ENCODE results near the gene HSP90AA1. TPM values are rescaled to one million over a fixed set of nuclear protein-coding genes. Genes with fewer than 3 reads are reported as not detected.
"Not testable (repeated sequence)": the region's sequence is repeated elsewhere in the genome, so short reads cannot be mapped to it uniquely, and the experiment has no call there.

The HSP90AA1 gene
- total and polyA plus RNA-seq, 9 donors, result 197 to 502 (median 299) TPM

GRCh38 chr14:102086709-102086971 lies 204 bp downstream of the HSP90AA1 start:
- 0 to 1% (median 0%) methylated on average over 8 to 32 of the region's 32 CpGs for WGBS, 3 donors

GRCh38 chr14:102085948-102086708 lies 716 bp downstream of the HSP90AA1 start:
- no peak for TF ChIP-seq EP300 (IDR thresholded peaks at IDR 0.05)
- no peak for TF ChIP-seq CTCF (IDR thresholded peaks at IDR 0.05)
- TF ChIP-seq POLR2A (IDR thresholded peaks at IDR 0.05), result no peak
- no peaks in the 10 kb centered on the region for H3K9me3 ChIP-seq
- H3K27ac ChIP-seq, result peak overlapping the region; percentile 100
- H3K36me3 ChIP-seq, result no peaks in the 10 kb centered on the region
- H3K27me3 ChIP-seq, result no peaks in the 10 kb centered on the region
- intact Hi-C loops (cut with DNase I), result loop anchor here in 2 of 4 donors (5.0 to 10.0 kb wide), 2 partner anchors 121 to 314 kb away; partner anchors contain the start of gene DYNC1H1 (in 1 of the 2)
- peak in 4 of 5 donors; percentile 43 to 71 (median 55) for DNase-seq
- H3K4me1 ChIP-seq (ENCODE audit: insufficient read depth), result peaks cover 13% of the 10 kb centered on the region
- WGBS, 3 donors, result 1 to 3% (median 2%) methylated on average over 33 to 49 of the region's 49 CpGs
- peak overlapping the region; percentile 96 for H3K4me3 ChIP-seq

More at GRCh38 chr14:102086709-102086971, 204 bp downstream of the HSP90AA1 start:
- TF ChIP-seq EP300 (IDR thresholded peaks at IDR 0.05) (no peak), POLR2A (IDR thresholded peaks at IDR 0.05) (no peak), CTCF (IDR thresholded peaks at IDR 0.05) (no peak)
- DNase-seq, result no peak
- H3K4me1 ChIP-seq (ENCODE audit: insufficient read depth), result peaks cover 13% of the 10 kb centered on the region
- intact Hi-C loops (cut with DNase I), result loop anchor here in 2 of 4 donors (5.0 to 10.0 kb wide), 2 partner anchors 122 to 314 kb away; partner anchors contain the start of gene DYNC1H1 (in 1 of the 2)
- H3K9me3 ChIP-seq, result no peaks in the 10 kb centered on the region
- no peaks in the 10 kb centered on the region for H3K27me3 ChIP-seq
- H3K27ac ChIP-seq, result peak overlapping the region; percentile 100
- peak overlapping the region; percentile 96 for H3K4me3 ChIP-seq
- H3K36me3 ChIP-seq, result no peaks in the 10 kb centered on the region

GRCh38 chr14:102085488-102085887 lies 1.4 kb downstream of the HSP90AA1 start:
- H3K36me3 ChIP-seq, result no peaks in the 10 kb centered on the region

GRCh38 chr14:102084931-102085330 lies 1.9 kb downstream of the HSP90AA1 start:
- no peaks in the 10 kb centered on the region for H3K36me3 ChIP-seq
- H3K27ac ChIP-seq, result no peak overlapping the region
- no peak for DNase-seq
- intact Hi-C loops (cut with DNase I), result loop anchor here in 2 of 4 donors (5.0 to 10.0 kb wide), 2 partner anchors 120 to 313 kb away; partner anchors contain the start of gene DYNC1H1 (in 1 of the 2)
- peaks cover 13% of the 10 kb centered on the region for H3K4me1 ChIP-seq (ENCODE audit: insufficient read depth)
- WGBS, 3 donors, result 76 to 87% (median 81%) methylated on average over 6 of the region's 6 CpGs
- no peak overlapping the region for H3K4me3 ChIP-seq
- TF ChIP-seq POLR2A (IDR thresholded peaks at IDR 0.05) (no peak), CTCF (IDR thresholded peaks at IDR 0.05) (no peak), EP300 (IDR thresholded peaks at IDR 0.05) (no peak)
- no peaks in the 10 kb centered on the region for H3K27me3 ChIP-seq
- no peaks in the 10 kb centered on the region for H3K9me3 ChIP-seq

More at GRCh38 chr14:102085488-102085887, 1.4 kb downstream of the HSP90AA1 start:
- Histone ChIP-seq H3K27ac (no peak overlapping the region), H3K9me3 (no peaks in the 10 kb centered on the region), H3K4me3 (peak overlapping the region; percentile 96), H3K4me1 (ENCODE audit: insufficient read depth) (peaks cover 13% of the 10 kb centered on the region), H3K27me3 (no peaks in the 10 kb centered on the region)
- TF ChIP-seq CTCF (IDR thresholded peaks at IDR 0.05) (no peak), EP300 (IDR thresholded peaks at IDR 0.05) (no peak), POLR2A (IDR thresholded peaks at IDR 0.05) (no peak)
- 25 to 38% (median 25%) methylated on average over 10 of the region's 10 CpGs for WGBS, 3 donors
- intact Hi-C loops (cut with DNase I), result loop anchor here in 2 of 4 donors (5.0 to 10.0 kb wide), 2 partner anchors 121 to 313 kb away; partner anchors contain the start of gene DYNC1H1 (in 1 of the 2)
- DNase-seq, result no peak

- DNase-seq, H3K9me3 ChIP-seq, H3K36me3 ChIP-seq, H3K4me3 ChIP-seq, H3K27ac ChIP-seq, H3K27me3 ChIP-seq: not testable (repeated sequence)
- intact Hi-C loops (cut with DNase I), result loop anchor here in 1 of 4 donors (10.0 kb wide), 1 partner anchor 120 kb away; the partner anchor contains the start of gene DYNC1H1
- H3K4me1 ChIP-seq (ENCODE audit: insufficient read depth), result peaks cover 13% of the 10 kb centered on the region
- WGBS, 3 donors, result 77 to 90% (median 86%) methylated on average over 5 of the region's 5 CpGs
Measured at GRCh38 chr14:102084522-102084921, 2.3 kb downstream of the HSP90AA1 start.
